ENCODE measurements around the gene NCOA3. TPM values are rescaled to one million over a fixed set of nuclear protein-coding genes. Genes with fewer than 3 reads are reported as not detected.

The NCOA3 gene
- total and polyA plus RNA-seq, 8 donors, result 34.5 to 41.5 (median 38.2) TPM

DNA sequence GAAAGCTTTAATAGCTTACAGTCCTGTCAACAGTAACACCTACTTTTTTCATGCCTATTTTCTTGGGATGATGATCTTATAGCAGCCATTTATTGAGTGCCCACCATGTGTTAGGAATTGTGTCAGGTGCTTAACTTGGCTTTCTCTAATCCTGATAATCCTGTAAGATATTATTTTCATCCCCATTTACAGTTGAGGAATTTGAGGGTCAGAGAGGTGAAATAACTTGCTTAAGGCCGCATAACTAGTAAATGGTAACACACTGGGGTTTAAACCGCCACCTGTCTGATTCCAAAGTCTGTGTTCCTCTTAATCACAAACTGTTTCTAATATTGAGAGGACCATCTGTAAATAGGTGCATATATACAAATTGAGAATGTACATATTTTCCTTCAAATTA lies 55.5 kb downstream of the NCOA3 start:
- no peak for TF ChIP-seq CTCF (IDR thresholded peaks at IDR 0.05)

DNA sequence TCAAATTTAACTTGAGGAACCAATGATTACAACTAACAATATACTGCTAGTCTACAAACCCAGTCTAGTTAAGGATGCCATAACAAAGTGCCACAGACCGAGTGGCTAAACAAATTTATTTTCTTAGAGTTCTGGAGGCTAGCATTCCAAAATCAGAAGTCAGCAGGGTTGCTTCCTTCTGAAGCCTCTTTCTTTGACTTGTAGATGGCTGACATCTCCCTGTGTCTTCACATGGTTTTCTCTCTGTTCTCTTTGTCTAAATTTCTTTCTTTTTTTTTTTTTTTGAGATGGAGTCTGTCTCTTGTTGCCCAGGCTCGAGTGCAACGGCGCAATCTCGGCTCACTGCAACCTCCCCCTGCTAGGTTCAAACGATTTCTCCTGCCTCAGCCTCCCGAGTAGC lies 56.1 kb downstream of the NCOA3 start:
- Histone ChIP-seq H3K4me3 (no peak overlapping the region), H3K4me1 (peaks cover 0 to 33% of the 10 kb centered on the region in 2 donors), H3K27me3 (no peaks in the 10 kb centered on the region), H3K9me3 (no peaks in the 10 kb centered on the region), H3K27ac (no peak overlapping the region), H3K36me3 (no peaks in the 10 kb centered on the region)
- DNase-seq (no peak), ATAC-seq (no peak)
- intact Hi-C loops (cut with DNase I), result no loop called here
- no peak for TF ChIP-seq CTCF (IDR thresholded peaks at IDR 0.05)

More for the DNA sequence above, 55.5 kb downstream of the NCOA3 start:
- Histone ChIP-seq H3K27me3 (no peaks in the 10 kb centered on the region), H3K4me3 (no peak overlapping the region), H3K4me1 (peaks cover 0 to 33% of the 10 kb centered on the region in 2 donors), H3K9me3 (no peaks in the 10 kb centered on the region), H3K36me3 (no peaks in the 10 kb centered on the region), H3K27ac (no peak overlapping the region)
- intact Hi-C loops (cut with DNase I), result no loop called here
- DNase-seq, result no peak
- no peak for ATAC-seq

DNA sequence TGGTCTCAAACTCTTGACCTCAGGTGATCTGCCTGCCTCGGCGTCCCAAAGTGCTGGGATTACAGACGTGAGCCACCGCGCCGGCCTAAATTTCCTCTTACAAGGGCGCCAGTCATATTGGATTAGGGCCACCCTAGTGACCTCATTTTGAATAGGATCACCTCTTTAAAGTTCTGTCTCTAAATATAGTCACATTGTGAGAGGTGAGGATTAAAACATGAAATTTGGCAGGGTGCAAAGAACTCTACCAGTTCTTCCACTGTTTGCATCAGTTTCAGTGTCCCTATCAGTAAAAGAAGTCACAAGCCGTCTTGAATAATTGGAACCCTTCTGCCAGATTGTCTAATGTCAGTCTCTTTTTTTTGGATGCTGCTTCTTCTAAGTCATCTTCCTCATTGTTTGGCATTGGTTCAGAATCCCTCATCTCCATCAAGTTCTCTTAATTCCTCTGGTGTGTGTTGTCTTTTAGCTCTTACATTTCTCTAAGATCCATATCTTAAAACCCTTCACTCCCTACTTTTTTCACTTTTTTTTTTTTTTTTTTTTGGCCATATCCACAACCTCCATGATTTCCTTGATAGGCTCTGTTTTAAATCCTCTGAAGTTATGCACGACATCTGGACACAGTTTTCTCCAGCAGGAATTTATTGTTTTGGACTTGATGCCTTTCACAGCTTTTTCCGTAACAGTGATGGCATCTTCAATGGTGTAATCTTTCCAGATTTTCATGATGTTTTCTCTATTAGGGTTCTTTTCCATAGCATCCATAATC lies 56.8 kb downstream of the NCOA3 start:
- ATAC-seq, result no peak
- peaks cover 0 to 33% of the 10 kb centered on the region in 2 donors for H3K4me1 ChIP-seq
- no peak overlapping the region for H3K27ac ChIP-seq
- no peaks in the 10 kb centered on the region for H3K27me3 ChIP-seq
- DNase-seq, result no peak
- H3K4me3 ChIP-seq, result no peak overlapping the region
- TF ChIP-seq CTCF (IDR thresholded peaks at IDR 0.05), result no peak
- no peaks in the 10 kb centered on the region for H3K36me3 ChIP-seq
- intact Hi-C loops (cut with DNase I), result no loop called here
- no peaks in the 10 kb centered on the region for H3K9me3 ChIP-seq

- Histone ChIP-seq H3K9me3 (no peaks in the 10 kb centered on the region), H3K4me3 (no peak overlapping the region), H3K27me3 (no peaks in the 10 kb centered on the region), H3K4me1 (peaks cover 0 to 39% of the 10 kb centered on the region in 2 donors), H3K27ac (peak overlapping the region in 1 of 2 donors; percentile 18), H3K36me3 (no peaks in the 10 kb centered on the region)
- intact Hi-C loops (cut with DNase I), result no loop called here
- DNase-seq (peak in 1 of 4 donors; percentile 51), ATAC-seq (peak; percentile 31)
- TF ChIP-seq CTCF (IDR thresholded peaks at IDR 0.05), result no peak
These were observed 57.5 kb downstream of the NCOA3 start for GRCh38 chr20:47559141-47559540.

DNA sequence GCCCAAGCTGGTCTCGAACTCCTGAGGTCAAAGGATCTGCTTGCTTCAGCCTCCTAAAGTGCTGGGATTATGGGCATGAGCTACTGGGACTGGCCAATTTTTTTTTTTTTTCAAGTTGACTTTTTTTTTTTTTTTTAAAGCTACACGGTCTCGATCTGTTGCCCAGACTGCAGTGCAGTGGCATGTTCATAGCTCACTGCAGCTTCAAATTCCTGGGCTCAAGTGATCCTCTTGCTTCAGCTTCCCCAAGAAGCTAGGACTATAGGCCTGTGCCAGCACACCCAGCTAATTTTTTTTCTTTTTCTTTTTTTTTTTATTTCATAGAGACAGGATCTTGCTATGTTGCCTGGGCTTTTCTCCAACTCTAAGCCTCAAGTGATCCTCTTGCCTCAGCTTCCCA lies 59.5 kb downstream of the NCOA3 start:
- Histone ChIP-seq H3K4me3 (no peak overlapping the region), H3K36me3 (no peaks in the 10 kb centered on the region), H3K4me1 (peaks cover 0 to 50% of the 10 kb centered on the region in 2 donors), H3K27ac (no peak overlapping the region), H3K9me3 (no peaks in the 10 kb centered on the region), H3K27me3 (no peaks in the 10 kb centered on the region)
- DNase-seq (peak in 1 of 4 donors; percentile 59), ATAC-seq (peak; percentile 88)
- intact Hi-C loops (cut with DNase I), result no loop called here
- no peak for TF ChIP-seq CTCF (IDR thresholded peaks at IDR 0.05)
